ENCODE measurements around the gene RASGRP3.
"Not testable (repeated sequence)": the region's sequence is repeated elsewhere in the genome, so short reads cannot be mapped to it uniquely, and the experiment has no call there.

- not testable (repeated sequence) for TF ChIP-seq POLR2A (IDR thresholded peaks at IDR 0.05)
- TF ChIP-seq, protein P1, sequence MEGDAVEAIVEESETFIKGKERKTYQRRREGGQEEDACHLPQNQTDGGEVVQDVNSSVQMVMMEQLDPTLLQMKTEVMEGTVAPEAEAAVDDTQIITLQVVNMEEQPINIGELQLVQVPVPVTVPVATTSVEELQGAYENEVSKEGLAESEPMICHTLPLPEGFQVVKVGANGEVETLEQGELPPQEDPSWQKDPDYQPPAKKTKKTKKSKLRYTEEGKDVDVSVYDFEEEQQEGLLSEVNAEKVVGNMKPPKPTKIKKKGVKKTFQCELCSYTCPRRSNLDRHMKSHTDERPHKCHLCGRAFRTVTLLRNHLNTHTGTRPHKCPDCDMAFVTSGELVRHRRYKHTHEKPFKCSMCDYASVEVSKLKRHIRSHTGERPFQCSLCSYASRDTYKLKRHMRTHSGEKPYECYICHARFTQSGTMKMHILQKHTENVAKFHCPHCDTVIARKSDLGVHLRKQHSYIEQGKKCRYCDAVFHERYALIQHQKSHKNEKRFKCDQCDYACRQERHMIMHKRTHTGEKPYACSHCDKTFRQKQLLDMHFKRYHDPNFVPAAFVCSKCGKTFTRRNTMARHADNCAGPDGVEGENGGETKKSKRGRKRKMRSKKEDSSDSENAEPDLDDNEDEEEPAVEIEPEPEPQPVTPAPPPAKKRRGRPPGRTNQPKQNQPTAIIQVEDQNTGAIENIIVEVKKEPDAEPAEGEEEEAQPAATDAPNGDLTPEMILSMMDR (IDR thresholded peaks at IDR 0.05), result not testable (repeated sequence)
Observed at GRCh38 chr2:33462512-33462911, 13.9 kb upstream of the RASGRP3 start.

Data from adrenal gland (tissue), 5 donors.